ENCODE results near the gene TYROBP. TPM values are rescaled to one million over a fixed set of nuclear protein-coding genes. Genes with fewer than 3 reads are reported as not detected.

Gene TYROBP
- total RNA-seq, 1 donor from 2014 or later = not detected

GRCh38 chr19:35931161-35931873 lies 23.2 kb upstream of the TYROBP start:
- peak; percentile 99 for DNase-seq
- TF ChIP-seq CTCF (IDR thresholded peaks at IDR 0.05) = no peak
- POLR2A ChIA-PET = interaction anchor here (0.6 to 4.8 kb wide), 16 partner anchors 18 to 284 kb away, joined by 3 to 60 read pairs (median 4); partner anchors contain the start of genes HCST, IGFLR1, LIN37 and NFKBID
- intact Hi-C loops (cut with micrococcal nuclease) = loop anchor here (1.0 to 10.0 kb wide), 11 partner anchors 32 to 386 kb away; partner anchors contain the start of genes ALKBH6, ARHGAP33, LIN37 and OVOL3
- H3K4me3 Mint-ChIP-seq = peak overlapping the region; percentile 72
- H3K9me3 Mint-ChIP-seq = no peaks in the 10 kb centered on the region
- CTCF ChIA-PET = interaction anchor here (0.7 to 4.9 kb wide), 3 partner anchors 38 to 50 kb away, joined by 3 to 81 read pairs (median 3); no protein-coding TSS in a partner anchor
- peak; percentile 94 for ATAC-seq (ENCODE audit: low read depth)
- no peaks in the 10 kb centered on the region for H3K36me3 Mint-ChIP-seq (ENCODE audit: low read depth)
- peak overlapping the region; percentile 87 for H3K27ac Mint-ChIP-seq
- peaks cover 48% of the 10 kb centered on the region for H3K4me1 Mint-ChIP-seq
- peaks cover 4% of the 10 kb centered on the region for H3K27me3 Mint-ChIP-seq

GRCh38 chr19:35929876-35930275 lies 21.8 kb upstream of the TYROBP start:
- Mint-ChIP-seq H3K27ac (peak overlapping the region; percentile 87), H3K4me1 (peaks cover 46% of the 10 kb centered on the region), H3K9me3 (peaks cover 4% of the 10 kb centered on the region), H3K27me3 (no peaks in the 10 kb centered on the region), H3K36me3 (ENCODE audit: low read depth) (peaks cover 2% of the 10 kb centered on the region), H3K4me3 (peak overlapping the region; percentile 48)
- ATAC-seq (ENCODE audit: low read depth) (no peak), DNase-seq (no peak)
- ChIA-PET CTCF (interaction anchor here (2.2 kb wide), 1 partner anchor 48 kb away, joined by 14 read pairs; no protein-coding TSS in a partner anchor), POLR2A (interaction anchor here (0.5 to 4.8 kb wide), 7 partner anchors 21 to 185 kb away, joined by 5 to 60 read pairs (median 10); partner anchors contain the start of genes HCST, NFKBID, PSENEN and U2AF1L4)
- intact Hi-C loops (cut with micrococcal nuclease) = loop anchor here (2.0 to 10.0 kb wide), 2 partner anchors 185 kb away; partner anchors contain the start of genes OVOL3, POLR2I, PSENEN and TBCB
- no peak for TF ChIP-seq CTCF (IDR thresholded peaks at IDR 0.05)

DNA sequence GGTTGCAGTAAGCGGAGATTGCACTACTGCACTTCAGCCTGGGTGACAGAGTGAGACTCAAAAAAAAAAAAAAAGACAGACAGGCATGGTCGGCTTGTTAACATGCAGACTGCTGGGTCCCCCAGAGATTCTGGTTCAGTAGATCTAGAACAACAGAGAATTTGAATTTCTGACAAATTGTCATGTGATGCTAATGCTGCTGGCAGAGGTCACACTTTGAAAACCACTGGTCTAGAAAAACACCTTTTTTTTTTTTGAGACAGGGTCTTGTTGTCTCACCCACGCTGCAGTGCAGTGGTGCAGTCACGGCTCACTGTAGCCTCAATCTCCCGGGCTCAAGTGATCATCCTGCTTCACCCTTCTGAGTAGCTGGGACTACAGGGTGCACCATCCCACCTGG lies 20.4 kb upstream of the TYROBP start:
- peak overlapping the region; percentile 59 for H3K4me3 Mint-ChIP-seq
- TF ChIP-seq CTCF (IDR thresholded peaks at IDR 0.05) = no peak
- ATAC-seq (ENCODE audit: low read depth) = peak; percentile 35
- H3K27ac Mint-ChIP-seq = peak overlapping the region; percentile 91
- peaks cover 4% of the 10 kb centered on the region for H3K9me3 Mint-ChIP-seq
- ChIA-PET POLR2A (interaction anchor here (0.7 to 4.8 kb wide), 9 partner anchors 12 to 126 kb away, joined by 3 to 60 read pairs (median 9); partner anchors contain the start of genes HCST, NFKBID and THAP8), CTCF (interaction anchor here (2.2 kb wide), 1 partner anchor 46 kb away, joined by 14 read pairs; no protein-coding TSS in a partner anchor)
- intact Hi-C loops (cut with micrococcal nuclease) = loop anchor here (1.0 kb wide), 1 partner anchor 15 kb away; no protein-coding TSS in a partner anchor
- DNase-seq = no peak
- H3K27me3 Mint-ChIP-seq = no peaks in the 10 kb centered on the region
- peaks cover 46% of the 10 kb centered on the region for H3K4me1 Mint-ChIP-seq
- H3K36me3 Mint-ChIP-seq (ENCODE audit: low read depth) = peaks cover 2% of the 10 kb centered on the region

DNA sequence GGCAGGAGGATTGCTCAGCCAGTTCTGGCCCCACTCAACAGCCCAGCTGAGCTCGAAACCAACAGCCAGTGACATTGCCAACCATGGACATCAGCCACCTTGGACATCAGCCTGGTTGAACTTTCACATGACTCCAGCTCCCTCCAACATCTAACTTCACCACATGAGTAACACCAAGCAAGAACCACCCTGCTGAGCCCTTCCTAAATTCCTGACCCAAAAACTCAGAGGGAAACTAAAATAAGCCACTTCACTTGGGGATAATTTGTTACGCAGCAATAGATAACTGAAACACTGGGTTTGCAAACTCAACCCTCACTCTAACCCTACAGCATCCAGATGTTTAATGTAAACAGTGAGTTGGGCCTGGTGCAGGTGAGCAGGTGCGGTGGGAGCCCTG lies 17.4 kb upstream of the TYROBP start:
- peaks cover 2% of the 10 kb centered on the region for H3K36me3 Mint-ChIP-seq (ENCODE audit: low read depth)
- no peak overlapping the region for H3K4me3 Mint-ChIP-seq
- H3K9me3 Mint-ChIP-seq = peaks cover 4% of the 10 kb centered on the region
- ChIA-PET POLR2A (no interaction called here), CTCF (interaction anchor here (2.2 kb wide), 1 partner anchor 42 kb away, joined by 10 read pairs; no protein-coding TSS in a partner anchor)
- DNase-seq (no peak), ATAC-seq (ENCODE audit: low read depth) (no peak)
- peaks cover 34% of the 10 kb centered on the region for H3K4me1 Mint-ChIP-seq
- intact Hi-C loops (cut with micrococcal nuclease) = no loop called here
- no peak overlapping the region for H3K27ac Mint-ChIP-seq
- TF ChIP-seq CTCF (IDR thresholded peaks at IDR 0.05) = no peak
- H3K27me3 Mint-ChIP-seq = no peaks in the 10 kb centered on the region

- POLR2A ChIA-PET = interaction anchor here (0.6 kb wide), 1 partner anchor 318 kb away, joined by 5 read pairs; no protein-coding TSS in a partner anchor
- peaks cover 4% of the 10 kb centered on the region for H3K9me3 Mint-ChIP-seq
- CTCF ChIA-PET = interaction anchor here (1.6 kb wide), 1 partner anchor 17 kb away, joined by 3 read pairs; no protein-coding TSS in a partner anchor
- no peak overlapping the region for H3K4me3 Mint-ChIP-seq
- DNase-seq (no peak), ATAC-seq (ENCODE audit: low read depth) (no peak)
- no peak for TF ChIP-seq CTCF (IDR thresholded peaks at IDR 0.05)
- H3K36me3 Mint-ChIP-seq (ENCODE audit: low read depth) = peaks cover 2% of the 10 kb centered on the region
- H3K4me1 Mint-ChIP-seq = peaks cover 5% of the 10 kb centered on the region
- H3K27ac Mint-ChIP-seq = no peak overlapping the region
- intact Hi-C loops (cut with micrococcal nuclease) = no loop called here
- H3K27me3 Mint-ChIP-seq = no peaks in the 10 kb centered on the region
Observed at GRCh38 chr19:35921012-35921411, 12.9 kb upstream of the TYROBP start.
